Choroid plexus epithelial cell (primary cell): ENCODE data around the gene GRAMD4.

Experiments used
- DNase-seq: peaks from one replicate; pipeline ENCODE4 v3.0.0-alpha.2; 2010; ENCODE audit warnings: low read depth
- H3K4me3 ChIP-seq: 2 replicates; pipeline ENCODE4 v1.5.1; 2011; ENCODE audit warnings: low read depth, mild to moderate bottlenecking, control low read depth, low read length, moderate library complexity
- TF ChIP-seq, protein P1 (sequence below): conservative IDR thresholded peaks from 2 replicates; pipeline ENCODE4 v1.5.1; 2011; ENCODE audit warnings: low read depth, mild to moderate bottlenecking, control low read depth, inconsistent platforms, low read length, moderate library complexity

Gene GRAMD4

DNA sequence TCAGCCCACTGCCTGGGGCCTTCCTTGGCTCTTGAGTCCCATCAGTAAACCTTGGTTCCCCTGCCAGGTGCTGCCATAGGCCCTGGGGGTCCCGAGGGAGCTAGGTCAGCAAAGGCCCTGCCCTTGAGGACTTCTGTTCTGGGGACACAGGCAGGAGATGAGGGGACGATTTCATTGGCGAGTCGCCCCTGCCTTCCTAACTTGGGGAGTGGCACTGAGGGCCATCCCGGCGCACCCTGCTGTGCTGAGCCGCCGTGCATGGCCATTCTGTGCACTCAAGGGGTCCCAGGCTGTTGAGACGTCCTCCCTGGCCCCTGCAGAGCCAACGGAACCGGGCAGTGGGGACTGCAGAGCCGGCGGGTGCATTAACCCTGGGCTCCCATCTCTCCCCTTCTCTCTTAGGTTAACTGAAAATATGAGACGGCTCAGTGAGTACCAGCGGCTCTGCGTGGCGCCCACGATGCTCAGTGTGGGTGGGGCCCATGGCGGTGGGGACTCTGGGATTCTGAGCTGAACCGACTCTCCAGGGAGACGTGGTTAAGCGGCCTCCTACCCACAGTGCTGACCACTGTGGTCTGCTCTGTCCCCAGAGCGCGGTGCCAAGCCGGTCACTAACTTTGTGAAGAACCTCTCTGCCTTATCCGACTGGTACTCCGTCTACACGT is 43.4 kb downstream of the GRAMD4 start:
- TF ChIP-seq, protein P1, sequence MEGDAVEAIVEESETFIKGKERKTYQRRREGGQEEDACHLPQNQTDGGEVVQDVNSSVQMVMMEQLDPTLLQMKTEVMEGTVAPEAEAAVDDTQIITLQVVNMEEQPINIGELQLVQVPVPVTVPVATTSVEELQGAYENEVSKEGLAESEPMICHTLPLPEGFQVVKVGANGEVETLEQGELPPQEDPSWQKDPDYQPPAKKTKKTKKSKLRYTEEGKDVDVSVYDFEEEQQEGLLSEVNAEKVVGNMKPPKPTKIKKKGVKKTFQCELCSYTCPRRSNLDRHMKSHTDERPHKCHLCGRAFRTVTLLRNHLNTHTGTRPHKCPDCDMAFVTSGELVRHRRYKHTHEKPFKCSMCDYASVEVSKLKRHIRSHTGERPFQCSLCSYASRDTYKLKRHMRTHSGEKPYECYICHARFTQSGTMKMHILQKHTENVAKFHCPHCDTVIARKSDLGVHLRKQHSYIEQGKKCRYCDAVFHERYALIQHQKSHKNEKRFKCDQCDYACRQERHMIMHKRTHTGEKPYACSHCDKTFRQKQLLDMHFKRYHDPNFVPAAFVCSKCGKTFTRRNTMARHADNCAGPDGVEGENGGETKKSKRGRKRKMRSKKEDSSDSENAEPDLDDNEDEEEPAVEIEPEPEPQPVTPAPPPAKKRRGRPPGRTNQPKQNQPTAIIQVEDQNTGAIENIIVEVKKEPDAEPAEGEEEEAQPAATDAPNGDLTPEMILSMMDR = no peak
- no peak overlapping the region for H3K4me3 ChIP-seq
- no peak for DNase-seq

DNA sequence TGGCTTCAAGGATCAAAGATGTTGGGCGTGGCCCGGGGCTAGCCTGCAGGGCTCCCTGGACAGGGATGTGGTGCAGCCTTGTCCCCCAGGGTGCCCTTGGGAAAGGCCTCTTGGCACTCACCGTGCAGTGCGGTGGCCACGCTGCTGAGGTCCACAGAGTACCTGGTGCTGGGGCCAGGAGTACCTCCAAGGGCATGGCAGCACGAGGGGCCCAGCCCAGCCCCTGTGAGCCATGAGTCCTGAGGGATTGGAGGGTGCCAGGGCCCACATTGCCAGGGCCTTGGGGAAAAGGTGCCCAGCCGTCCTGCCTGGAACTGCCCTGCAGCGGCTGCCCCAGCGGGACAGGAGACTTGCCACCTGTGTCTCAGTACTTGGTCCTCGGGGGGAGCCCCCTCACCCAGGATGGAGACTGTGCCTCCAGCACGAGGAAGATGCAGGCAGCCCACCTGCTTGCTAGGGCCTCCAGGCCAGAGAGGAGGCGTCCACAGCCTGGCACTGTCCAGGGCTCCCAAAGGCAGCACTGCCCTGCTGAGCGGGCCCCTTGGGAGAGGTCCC is 44.2 kb downstream of the GRAMD4 start:
- TF ChIP-seq, protein P1 = no peak
- DNase-seq = no peak
- no peak overlapping the region for H3K4me3 ChIP-seq

DNA sequence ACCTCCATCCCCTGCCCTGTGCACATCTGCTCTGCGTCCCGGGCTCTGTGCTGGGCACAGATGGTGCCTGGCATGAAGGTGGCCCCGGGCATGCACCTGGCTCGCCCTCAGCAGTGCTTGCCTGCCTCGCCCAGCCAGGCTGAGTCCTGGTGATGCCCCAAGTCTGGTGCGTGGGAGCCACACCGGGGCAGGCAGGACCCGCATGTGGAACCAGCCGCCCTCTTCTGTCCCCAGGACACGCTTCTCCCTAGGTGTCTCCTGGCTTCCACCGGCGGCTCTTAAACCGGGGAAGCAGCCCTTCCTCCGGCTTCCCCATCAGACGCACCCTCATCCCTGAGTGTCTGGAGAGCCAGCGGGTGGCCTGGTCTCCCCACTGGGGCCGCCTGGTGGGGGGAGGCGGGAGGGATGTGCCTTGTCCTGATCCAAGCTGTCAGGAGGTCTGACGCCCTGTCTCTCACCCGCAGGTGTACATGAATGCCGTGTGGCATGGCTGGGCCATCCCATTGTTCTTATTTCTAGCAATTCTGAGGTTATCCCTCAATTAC is 45.0 kb downstream of the GRAMD4 start:
- H3K4me3 ChIP-seq = no peak overlapping the region
- TF ChIP-seq, protein P1 = no peak
- DNase-seq = no peak

DNA sequence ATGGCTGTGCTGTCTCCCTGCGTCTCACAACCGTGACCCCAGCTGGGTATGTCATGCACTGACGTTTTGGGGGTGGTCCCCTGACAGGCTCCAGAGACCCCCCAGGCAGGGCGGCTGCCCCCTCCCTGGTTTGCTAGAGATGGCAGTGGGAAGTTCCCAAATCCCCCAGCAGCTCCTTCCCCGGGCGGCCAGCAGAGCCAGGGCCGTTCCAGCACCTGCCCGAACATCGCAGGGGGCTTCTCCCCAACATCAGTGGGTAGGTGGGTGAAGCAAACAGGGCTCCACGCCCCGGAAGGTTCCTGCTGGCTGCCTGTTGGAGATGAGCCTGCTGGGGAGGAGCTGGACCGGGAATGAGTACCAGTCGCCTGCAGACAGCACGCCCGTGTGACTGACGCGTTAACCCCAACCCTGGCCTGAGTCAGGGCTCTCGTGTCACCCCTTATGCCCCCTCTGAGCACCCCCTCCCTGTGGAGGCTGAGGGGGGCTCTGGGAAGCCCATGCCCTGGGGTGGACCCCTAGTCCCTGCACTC is 45.6 kb downstream of the GRAMD4 start:
- no peak for DNase-seq
- TF ChIP-seq, protein P1 = no peak
- no peak overlapping the region for H3K4me3 ChIP-seq

DNA sequence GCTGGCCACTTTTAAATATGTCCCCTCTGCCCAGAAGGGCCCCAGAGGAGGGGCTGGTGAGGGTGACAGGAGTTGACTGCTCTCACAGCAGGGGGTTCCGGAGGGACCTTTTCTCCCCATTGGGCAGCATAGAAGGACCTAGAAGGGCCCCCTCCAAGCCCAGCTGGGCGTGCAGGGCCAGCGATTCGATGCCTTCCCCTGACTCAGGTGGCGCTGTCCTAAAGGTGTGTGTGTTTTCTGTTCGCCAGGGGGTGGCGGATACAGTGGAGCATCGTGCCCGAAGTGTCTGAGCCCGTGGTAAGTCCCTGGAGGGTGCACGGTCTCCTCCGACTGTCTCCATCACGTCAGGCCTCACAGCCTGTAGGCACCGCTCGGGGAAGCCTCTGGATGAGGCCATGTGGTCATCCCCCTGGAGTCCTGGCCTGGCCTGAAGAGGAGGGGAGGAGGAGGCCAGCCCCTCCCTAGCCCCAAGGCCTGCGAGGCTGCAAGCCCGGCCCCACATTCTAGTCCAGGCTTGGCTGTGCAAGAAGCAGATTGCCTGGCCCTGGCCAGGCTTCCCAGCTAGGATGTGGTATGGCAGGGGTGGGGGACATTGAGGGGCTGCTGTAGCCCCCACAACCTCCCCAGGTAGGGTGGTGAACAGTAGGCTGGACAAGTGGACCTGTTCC is 46.5 kb downstream of the GRAMD4 start:
- TF ChIP-seq, protein P1 = no peak
- DNase-seq = no peak
- H3K4me3 ChIP-seq = no peak overlapping the region

DNA sequence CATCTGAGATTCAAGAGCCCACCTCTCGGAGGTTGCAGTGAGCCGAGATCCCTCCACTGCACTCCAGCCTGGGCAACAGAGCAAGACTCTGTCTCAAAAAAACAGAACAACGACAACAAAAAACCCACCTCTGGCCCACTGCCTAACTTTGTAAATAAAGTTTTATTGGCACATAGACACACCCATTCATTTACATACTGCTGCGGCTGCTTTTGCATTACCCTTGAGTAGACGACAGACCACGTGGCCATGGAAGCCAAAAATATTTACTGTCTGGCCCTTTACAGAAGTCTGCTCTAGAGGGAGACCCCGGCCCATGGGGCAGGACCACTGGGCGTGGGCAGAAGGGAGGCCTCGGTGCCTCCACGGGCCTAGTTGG is 47.0 kb downstream of the GRAMD4 start:
- DNase-seq = no peak
- H3K4me3 ChIP-seq = no peak overlapping the region
- TF ChIP-seq, protein P1 = no peak
